ENCODE data around the gene GFPT2.

The GFPT2 gene

GRCh38 chr5:180377556-180378197, 24.5 kb upstream of the GFPT2 start:
- no peak overlapping the region for H3K4me3 ChIP-seq
- peaks cover 0 to 11% (median 4%) of the 10 kb centered on the region in 4 donors for H3K4me1 ChIP-seq
- H3K9me3 ChIP-seq, result no peaks in the 10 kb centered on the region
- intact Hi-C loops (cut with DNase I; ENCODE audit: low total_unique reads), result no loop called here
- no peak for DNase-seq
- TF ChIP-seq, protein P1, sequence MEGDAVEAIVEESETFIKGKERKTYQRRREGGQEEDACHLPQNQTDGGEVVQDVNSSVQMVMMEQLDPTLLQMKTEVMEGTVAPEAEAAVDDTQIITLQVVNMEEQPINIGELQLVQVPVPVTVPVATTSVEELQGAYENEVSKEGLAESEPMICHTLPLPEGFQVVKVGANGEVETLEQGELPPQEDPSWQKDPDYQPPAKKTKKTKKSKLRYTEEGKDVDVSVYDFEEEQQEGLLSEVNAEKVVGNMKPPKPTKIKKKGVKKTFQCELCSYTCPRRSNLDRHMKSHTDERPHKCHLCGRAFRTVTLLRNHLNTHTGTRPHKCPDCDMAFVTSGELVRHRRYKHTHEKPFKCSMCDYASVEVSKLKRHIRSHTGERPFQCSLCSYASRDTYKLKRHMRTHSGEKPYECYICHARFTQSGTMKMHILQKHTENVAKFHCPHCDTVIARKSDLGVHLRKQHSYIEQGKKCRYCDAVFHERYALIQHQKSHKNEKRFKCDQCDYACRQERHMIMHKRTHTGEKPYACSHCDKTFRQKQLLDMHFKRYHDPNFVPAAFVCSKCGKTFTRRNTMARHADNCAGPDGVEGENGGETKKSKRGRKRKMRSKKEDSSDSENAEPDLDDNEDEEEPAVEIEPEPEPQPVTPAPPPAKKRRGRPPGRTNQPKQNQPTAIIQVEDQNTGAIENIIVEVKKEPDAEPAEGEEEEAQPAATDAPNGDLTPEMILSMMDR (IDR thresholded peaks at IDR 0.05), result no peak
- H3K36me3 ChIP-seq, result no peaks in the 10 kb centered on the region
- peaks cover 0 to 12% of the 10 kb centered on the region in 2 donors for H3K27me3 ChIP-seq
- no peak overlapping the region for H3K27ac ChIP-seq

DNA sequence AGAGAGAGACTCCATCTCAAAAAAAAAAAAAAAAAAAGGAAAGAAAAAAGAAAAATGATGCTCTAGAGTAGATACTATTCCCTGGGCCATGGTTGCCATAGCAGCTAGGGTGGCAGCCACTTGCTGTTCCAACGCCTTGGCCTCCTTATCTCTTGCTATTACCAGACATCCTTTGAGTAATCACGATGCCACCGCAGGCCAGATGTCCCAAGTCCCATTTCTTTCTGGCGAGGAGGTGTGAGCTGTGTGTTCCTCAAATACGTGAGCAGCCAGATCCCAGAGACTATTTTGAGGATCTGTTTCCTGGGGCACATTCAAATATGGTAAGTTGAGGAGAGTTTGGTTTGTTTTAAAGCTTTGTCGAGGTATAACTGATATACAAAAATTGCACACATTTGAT, 23.4 kb upstream of the GFPT2 start:
- Histone ChIP-seq H3K9me3 (no peaks in the 10 kb centered on the region), H3K27ac (no peak overlapping the region), H3K4me3 (no peak overlapping the region), H3K36me3 (no peaks in the 10 kb centered on the region), H3K27me3 (peaks cover 0 to 4% of the 10 kb centered on the region in 2 donors), H3K4me1 (peaks cover 0 to 11% (median 4%) of the 10 kb centered on the region in 4 donors)
- no peak for DNase-seq
- TF ChIP-seq, protein P1 (IDR thresholded peaks at IDR 0.05), result no peak
- intact Hi-C loops (cut with DNase I; ENCODE audit: low total_unique reads), result no loop called here

DNA sequence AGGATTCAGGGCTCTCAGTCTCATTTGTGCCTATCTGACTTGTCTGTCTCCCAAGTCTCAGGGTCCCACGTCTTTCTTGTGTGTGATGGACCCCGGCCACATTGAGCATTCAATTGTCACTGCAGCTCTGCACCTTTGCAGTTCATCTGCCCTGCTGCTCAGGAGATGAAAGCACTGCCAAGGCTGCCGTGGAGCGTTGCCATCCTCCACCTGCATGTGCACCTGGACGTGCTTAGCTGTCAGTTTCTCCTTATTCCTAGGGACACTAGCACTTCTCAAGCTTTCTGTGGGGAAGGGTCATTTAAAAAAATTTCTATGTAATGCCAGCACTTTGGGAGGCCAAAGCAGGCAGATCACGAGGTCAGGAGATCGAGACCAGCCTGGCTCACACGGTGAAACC, 22.8 kb upstream of the GFPT2 start:
- intact Hi-C loops (cut with DNase I; ENCODE audit: low total_unique reads), result no loop called here
- no peak for DNase-seq
- Histone ChIP-seq H3K27ac (no peak overlapping the region), H3K9me3 (no peaks in the 10 kb centered on the region), H3K4me3 (no peak overlapping the region), H3K27me3 (peaks cover 0 to 3% of the 10 kb centered on the region in 2 donors), H3K36me3 (no peaks in the 10 kb centered on the region), H3K4me1 (peaks cover 0 to 11% (median 4%) of the 10 kb centered on the region in 4 donors)
- TF ChIP-seq, protein P1 (IDR thresholded peaks at IDR 0.05), result no peak

- Histone ChIP-seq H3K27me3 (peaks cover 0 to 3% of the 10 kb centered on the region in 2 donors), H3K4me1 (peaks cover 0 to 11% (median 4%) of the 10 kb centered on the region in 4 donors)
- intact Hi-C loops (cut with DNase I; ENCODE audit: low total_unique reads), result no loop called here
Measured at GRCh38 chr5:180375291-180375690, 22.2 kb upstream of the GFPT2 start.

GRCh38 chr5:180373870-180374269, 20.7 kb upstream of the GFPT2 start:
- DNase-seq, result no peak
- Histone ChIP-seq H3K9me3 (no peaks in the 10 kb centered on the region), H3K4me3 (no peak overlapping the region), H3K4me1 (peaks cover 0 to 9% (median 4%) of the 10 kb centered on the region in 4 donors), H3K27me3 (peaks cover 0 to 3% of the 10 kb centered on the region in 2 donors), H3K27ac (no peak overlapping the region), H3K36me3 (no peaks in the 10 kb centered on the region)
- intact Hi-C loops (cut with DNase I; ENCODE audit: low total_unique reads), result no loop called here
- TF ChIP-seq, protein P1 (IDR thresholded peaks at IDR 0.05), result no peak

More at GRCh38 chr5:180375291-180375690, 22.2 kb upstream of the GFPT2 start:
- Histone ChIP-seq H3K9me3 (no peaks in the 10 kb centered on the region), H3K4me3 (no peak overlapping the region), H3K27ac (no peak overlapping the region), H3K36me3 (no peaks in the 10 kb centered on the region)
- TF ChIP-seq, protein P1 (IDR thresholded peaks at IDR 0.05), result no peak
- DNase-seq, result no peak

Data from tibial artery (tissue), 4 donors.